CD4-positive, alpha-beta T cell treated with Interleukin-4 for 4 hours (primary cell): Measurements from ENCODE around the gene DENND1B.
"Not testable (repeated sequence)": the region's sequence is repeated elsewhere in the genome, so short reads cannot be mapped to it uniquely, and the experiment has no call there.

ENCODE experiments used
- DNase-seq: peaks from one replicate; pipeline ENCODE4 v3.0.0-alpha.2; 2020

The DENND1B gene

GRCh38 chr1:197743578-197743977, 31.7 kb downstream of the DENND1B start:
- DNase-seq = no peak

DNA sequence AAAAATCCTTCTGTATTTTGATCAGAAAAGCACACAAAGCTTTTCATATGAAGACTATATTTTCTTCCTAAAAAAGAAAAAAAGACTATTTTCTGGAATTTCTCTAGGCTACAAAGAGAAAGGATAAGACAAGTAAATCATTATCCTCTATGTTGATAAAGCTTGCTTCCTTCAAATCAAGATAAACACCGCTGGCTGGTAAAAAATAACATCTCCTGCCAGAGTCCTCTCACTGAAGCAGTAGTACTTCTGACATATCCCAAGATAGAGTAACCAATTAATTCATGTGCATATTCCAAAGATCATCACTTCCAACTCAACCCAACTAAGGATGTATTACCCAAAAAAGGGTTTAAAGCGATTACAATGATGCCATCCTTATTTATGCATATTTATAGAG, 34.3 kb downstream of the DENND1B start:
- DNase-seq = no peak

- no peak for DNase-seq
Observed at GRCh38 chr1:197738927-197739326, 36.4 kb downstream of the DENND1B start.

GRCh38 chr1:197737916-197738315, 37.4 kb downstream of the DENND1B start:
- no peak for DNase-seq

DNA sequence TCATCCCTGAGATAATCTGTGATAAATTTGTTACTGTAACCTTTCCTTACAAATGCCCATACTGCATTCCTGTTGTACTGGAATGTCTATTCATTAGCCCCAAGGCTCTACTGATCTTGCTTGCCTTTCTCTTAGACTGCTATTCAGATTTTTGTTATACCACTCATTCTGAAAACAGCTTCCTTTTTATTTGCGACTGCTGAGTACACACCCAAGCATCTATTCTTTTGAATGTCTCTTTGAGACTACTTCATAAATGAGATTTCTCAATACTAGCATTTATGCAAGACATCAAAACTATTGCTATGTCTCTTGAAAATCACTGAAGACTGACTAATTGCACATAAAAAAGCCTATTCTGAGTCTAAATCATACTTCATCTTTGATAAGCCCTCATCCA, 38.6 kb downstream of the DENND1B start:
- no peak for DNase-seq

DNA sequence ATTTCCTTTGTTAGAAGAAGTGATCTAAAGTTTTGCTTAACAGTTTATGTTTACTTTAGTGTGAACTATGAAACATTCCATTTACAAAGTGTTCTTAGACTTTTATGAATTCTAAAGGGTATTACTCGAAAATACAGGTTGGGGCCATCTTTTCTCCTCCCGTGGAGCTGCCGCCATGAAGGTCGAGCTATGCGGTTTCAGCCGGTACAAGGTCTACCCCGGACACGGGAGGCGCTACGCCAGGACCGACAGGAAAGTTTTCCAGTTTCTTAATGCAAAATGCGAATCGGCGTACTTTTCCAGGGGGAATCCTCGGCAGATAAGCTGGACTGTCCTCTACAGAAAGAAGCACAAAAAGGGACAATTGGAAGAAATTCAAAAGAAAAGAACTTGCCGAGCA, 39.8 kb downstream of the DENND1B start:
- DNase-seq = no peak

- no peak for DNase-seq
Observed at GRCh38 chr1:197733324-197733723, 42.0 kb downstream of the DENND1B start.

- no peak for DNase-seq
Observed at GRCh38 chr1:197732187-197732586, 43.1 kb downstream of the DENND1B start.

- DNase-seq = no peak
Observed at GRCh38 chr1:197731449-197731848, 43.8 kb downstream of the DENND1B start.

GRCh38 chr1:197725976-197726375, 49.3 kb downstream of the DENND1B start:
- no peak for DNase-seq

GRCh38 chr1:197725044-197725443, 50.2 kb downstream of the DENND1B start:
- DNase-seq = no peak

- no peak for DNase-seq
Observed at GRCh38 chr1:197715806-197716205, 59.5 kb downstream of the DENND1B start.

GRCh38 chr1:197706601-197707000, 68.7 kb downstream of the DENND1B start:
- no peak for DNase-seq

- no peak for DNase-seq
Observed at GRCh38 chr1:197705941-197706340, 69.3 kb downstream of the DENND1B start.

- DNase-seq = not testable (repeated sequence)
Observed at GRCh38 chr1:197700688-197701087, 74.6 kb downstream of the DENND1B start.

- no peak for DNase-seq
Observed at GRCh38 chr1:197696372-197696771, 78.9 kb downstream of the DENND1B start.

GRCh38 chr1:197695961-197696360, 79.3 kb downstream of the DENND1B start:
- DNase-seq = no peak

GRCh38 chr1:197692965-197693364, 82.3 kb downstream of the DENND1B start:
- DNase-seq = no peak

DNA sequence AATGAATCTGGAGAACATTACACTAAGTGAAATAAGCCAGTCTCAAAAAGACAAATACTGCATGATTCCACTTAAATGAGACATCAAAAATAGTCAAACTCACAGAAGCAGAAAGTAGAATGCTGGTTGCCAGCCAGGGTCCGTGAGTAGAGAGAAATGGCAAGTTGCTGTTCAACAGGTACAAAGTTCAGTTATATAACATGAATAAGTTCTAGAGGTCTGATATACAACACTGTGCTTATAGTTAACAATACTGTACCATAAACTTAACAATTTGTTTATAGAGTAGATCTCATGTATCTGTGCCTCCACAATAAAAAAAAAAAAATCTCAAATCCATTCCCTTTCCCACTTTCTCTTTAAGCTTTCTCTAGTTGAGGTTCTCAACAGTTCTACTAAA, 83.5 kb downstream of the DENND1B start:
- no peak for DNase-seq

GRCh38 chr1:197690074-197690473, 85.2 kb downstream of the DENND1B start:
- no peak for DNase-seq

- DNase-seq = no peak
Observed at GRCh38 chr1:197688233-197688632, 87.0 kb downstream of the DENND1B start.

DNA sequence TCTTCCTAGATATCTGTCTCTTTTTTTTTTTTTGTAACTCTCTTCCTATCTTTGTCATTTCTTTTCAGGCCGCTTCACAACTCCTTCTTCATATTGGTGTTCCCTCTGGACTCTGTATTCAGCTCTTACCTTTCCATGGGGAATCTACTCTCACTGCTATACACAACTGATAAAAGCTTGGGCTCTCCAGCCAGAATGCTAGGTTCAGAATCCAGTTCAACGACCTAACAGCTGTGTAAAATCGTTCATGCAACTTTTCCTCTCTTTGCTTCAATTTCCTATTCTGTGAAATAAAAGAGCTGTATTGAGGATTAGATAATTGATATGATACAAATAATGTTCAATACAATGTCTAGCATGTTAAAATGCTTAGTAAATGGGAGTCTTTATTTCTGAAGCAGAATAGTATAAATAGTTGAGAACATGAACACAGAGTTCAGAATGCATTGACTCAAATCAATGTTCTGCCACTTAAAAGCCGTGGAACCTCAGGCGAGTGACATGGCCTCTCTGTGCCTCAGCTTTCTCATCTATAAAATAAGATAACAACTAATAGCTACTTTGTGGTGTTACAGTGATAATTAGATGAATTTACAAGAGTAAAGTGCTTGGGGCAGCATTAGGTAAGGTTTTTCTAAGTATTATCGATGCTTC, 88.5 kb downstream of the DENND1B start:
- DNase-seq = no peak

DNA sequence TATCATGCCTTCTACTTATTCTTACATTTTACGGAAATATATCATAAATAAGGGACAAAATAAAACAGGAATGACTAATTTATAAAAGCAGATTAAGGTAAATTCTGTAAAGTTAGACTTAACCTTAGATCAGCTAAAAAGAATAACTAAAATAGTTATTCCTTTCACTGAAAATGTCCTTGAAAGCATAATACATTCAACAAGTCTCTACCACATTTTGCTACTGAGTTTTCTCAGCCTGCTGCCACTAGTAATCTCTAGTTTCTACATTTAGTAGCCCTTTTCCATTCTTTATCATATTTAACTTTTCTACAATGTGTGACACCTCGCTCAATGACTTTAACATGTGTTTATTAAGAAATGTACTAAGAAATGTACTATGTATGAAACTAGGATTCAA, 89.0 kb downstream of the DENND1B start:
- no peak for DNase-seq

- no peak for DNase-seq
Observed at GRCh38 chr1:197685785-197686184, 89.5 kb downstream of the DENND1B start.

GRCh38 chr1:197683895-197684553, 91.3 kb downstream of the DENND1B start:
- DNase-seq = no peak
